K562 (cell line): ENCODE measurements around the gene C1QL3. TPM values are rescaled to one million over a fixed set of nuclear protein-coding genes. Genes with fewer than 3 reads are reported as not detected.

Experiments used
- ATAC-seq: fragments of 200-7000 bp; cut with Tn5 transposase; 3 replicates; pipeline ENCODE4 v1.9.1; 2020; ENCODE audit warnings: moderate library complexity
- BruUV-seq: library from RNA; stranded (reverse); fragments of 400-500 nt; replicated peaks from 2 replicates; lab custom pipeline; 2021; lab: Mats Ljungman, UMichigan
- CTCF ChIA-PET: fragments of 300-600 bp; formaldehyde crosslinking; extraction: SDS; loops from one replicate; lab custom pipeline; 2021; ENCODE audit warnings: low intra/inter-chr PET ratio; lab: Yijun Ruan, JAX
- POLR2A ChIA-PET: fragments of 300-600, 350-650 bp; sonication (Branson Sonifier 250); formaldehyde crosslinking; extraction: SDS; loops from one replicate; lab custom pipeline; 2021; ENCODE audit warnings: antibody characterized with exemption, inconsistent platforms; lab: Yijun Ruan, JAX
- DNase-seq, 4 experiments: peaks; one replicate each; pipeline versions ENCODE4 v3.0.0 to v3.0.0-alpha.2; 2011 to 2018; ENCODE audit warnings: low spot score in 3 of 4, mixed read lengths in 3 of 4; ENCODE audit errors: extremely low read depth in 1 of 4
- FAIRE-seq: peaks from 2 replicates; lab custom pipeline; 2011; peaks lifted over from hg19 to GRCh38; lab: Jason Lieb, UNC
- H2AFZ ChIP-seq: 2 replicates; pipeline ENCODE4 v1.6.0; 2011; ENCODE audit warnings: low read depth, low read length, control low read depth, inconsistent platforms
- H3K27ac ChIP-seq: fragments of 200-600 bp; 3 replicates; pipeline ENCODE4 v1.8.0; 2011; ENCODE audit warnings: low read depth, mild to moderate bottlenecking, control low read depth, inconsistent platforms, low read length, moderate library complexity, mixed read lengths; ENCODE audit errors: extremely low read depth
- H3K27me3 ChIP-seq, 2 experiments: fragments of 300-600 bp in 1 of 2; 2 replicates in 1 of 2; 3 replicates in 1 of 2; pipeline versions ENCODE4 v1.6.0 to v1.8.0; 2011; ENCODE audit warnings: inconsistent platforms in 2 of 2, low read length in 2 of 2, mild to moderate bottlenecking in 1 of 2, mixed read lengths in 1 of 2, moderate library complexity in 1 of 2; ENCODE audit not compliant: control insufficient read depth in 2 of 2, insufficient read depth in 2 of 2
- H3K36me3 ChIP-seq: fragments of 300-600 bp; 3 replicates; pipeline ENCODE4 v1.8.0; 2011; ENCODE audit warnings: mild to moderate bottlenecking, low read length, inconsistent platforms; ENCODE audit not compliant: control insufficient read depth, insufficient read depth
- H3K4me1 ChIP-seq, 2 experiments: fragments of 200-600 bp in 1 of 2; replicated peaks in 1 of 2; 2 replicates in 1 of 2; 3 replicates in 1 of 2; pipeline versions ENCODE4 v1.5.1 to v1.8.0; 2011; ENCODE audit warnings: inconsistent platforms in 2 of 2, low read length in 2 of 2, mild to moderate bottlenecking in 1 of 2, mixed read lengths in 1 of 2, moderate library complexity in 1 of 2; ENCODE audit not compliant: control insufficient read depth in 2 of 2, insufficient read depth in 2 of 2
- H3K4me2 ChIP-seq: 2 replicates; pipeline ENCODE4 v1.6.1; 2011; ENCODE audit warnings: low read length, control low read depth, inconsistent platforms, mixed read lengths; ENCODE audit not compliant: insufficient read depth
- H3K4me3 ChIP-seq: fragments of 200-600 bp; sonication (generic), shearing (Covaris generic); 2 replicates; pipeline ENCODE4 v1.5.1; 2016; ENCODE audit warnings: control low read depth, inconsistent platforms
- H3K79me2 ChIP-seq: fragments of 200-600 bp; 3 replicates; pipeline ENCODE4 v1.8.0; 2011; ENCODE audit warnings: low read length, inconsistent platforms; ENCODE audit not compliant: control insufficient read depth, insufficient read depth
- H3K9ac ChIP-seq, 2 experiments: 2 replicates each; pipeline versions ENCODE4 v1.6.0 to v1.6.1; 2011; ENCODE audit warnings: low read depth in 2 of 2, low read length in 2 of 2, control low read depth in 1 of 2, inconsistent platforms in 1 of 2, mild to moderate bottlenecking in 1 of 2, mixed read lengths in 1 of 2; ENCODE audit not compliant: insufficient read depth in 1 of 2
- H3K9me1 ChIP-seq: one replicate; pipeline ENCODE4 v1.6.0; 2011; ENCODE audit warnings: inconsistent platforms, mild to moderate bottlenecking, low read length, moderate library complexity; ENCODE audit not compliant: control insufficient read depth, insufficient read depth
- H3K9me3 ChIP-seq: replicated peaks from 2 replicates; pipeline ENCODE4 v1.5.1; 2011; ENCODE audit warnings: low read depth, low read length, inconsistent platforms; ENCODE audit not compliant: control insufficient read depth, insufficient read depth
- H4K20me1 ChIP-seq: replicated peaks from 2 replicates; pipeline ENCODE4 v1.6.1; 2011; ENCODE audit warnings: low read length, inconsistent platforms, mixed read lengths; ENCODE audit not compliant: control insufficient read depth, insufficient read depth
- ADNP ChIP-seq: fragments of 200-800 bp; sonication (Bioruptor generic); IDR thresholded peaks from 2 replicates; pipeline ENCODE4 v1.6.1; 2016; ENCODE audit warnings: missing genetic modification characterization, missing compliant biosample characterization
- FUS ChIP-seq: fragments of 200-400 bp; formaldehyde crosslinking; optimal IDR thresholded peaks from 2 replicates; pipeline ENCODE3; 2017; ENCODE audit warnings: low read depth, low read length
- HMG20B ChIP-seq: fragments of 250-450 bp; sonication (Bioruptor Pico); IDR thresholded peaks from 2 replicates; pipeline ENCODE4 v1.5.0; 2021; ENCODE audit warnings: mild to moderate bottlenecking
- KLF6 ChIP-seq: fragments of 250-450 bp; sonication (Bioruptor Pico); IDR thresholded peaks from 2 replicates; pipeline ENCODE4 v1.4.0; 2020; ENCODE audit warnings: mild to moderate bottlenecking, moderate library complexity, borderline replicate concordance
- MYC ChIP-seq, 2 experiments: fragments of 250-450 bp in 1 of 2; sonication (Bioruptor Pico) in 1 of 2; IDR thresholded peaks; 2 replicates each; pipeline versions ENCODE4 v1.5.1 to v1.6.1; 2012 to 2021; ENCODE audit warnings: low read depth in 2 of 2, borderline replicate concordance in 1 of 2, improper control_type of control experiment in 1 of 2, low read length in 1 of 2, mild to moderate bottlenecking in 1 of 2, moderate library complexity in 1 of 2
- NR2F6 ChIP-seq: fragments of 450-650 bp; formaldehyde crosslinking; IDR thresholded peaks from 2 replicates; pipeline ENCODE4 v1.4.0; 2020; ENCODE audit warnings: mild to moderate bottlenecking
- TCF7L2 ChIP-seq: fragments of 150-350 bp; IDR thresholded peaks from 2 replicates; pipeline ENCODE4 v1.6.1; 2016; ENCODE audit warnings: low read depth, mild to moderate bottlenecking, low read length, moderate library complexity
- ZBTB12 ChIP-seq: fragments of 250-450 bp; sonication (Bioruptor Pico); IDR thresholded peaks from 2 replicates; pipeline ENCODE4 v1.4.0; 2020
- ZBTB5 ChIP-seq: fragments of 450-650 bp; IDR thresholded peaks from 2 replicates; pipeline ENCODE4 v1.6.1; 2017; ENCODE audit warnings: antibody characterized with exemption
- ZNF146 ChIP-seq: IDR thresholded peaks from one replicate; pipeline ENCODE4 v1.6.1; 2018; ENCODE audit warnings: missing compliant biosample characterization; ENCODE audit not compliant: unreplicated experiment
- ZNF274 ChIP-seq: IDR thresholded peaks from 2 replicates; pipeline ENCODE4 v1.6.1; 2011; ENCODE audit warnings: low read depth, mild to moderate bottlenecking, low read length, moderate library complexity, borderline replicate concordance
- ZNF740 ChIP-seq, 3 experiments: fragments of 200-800 bp in 1 of 3; sonication (Bioruptor generic) in 1 of 3; sonication (generic) in 1 of 3; formaldehyde crosslinking in 1 of 3; IDR thresholded peaks; 2 replicates each; pipeline versions ENCODE4 v1.6.1 to v1.8.0; 2016 to 2022; ENCODE audit warnings: mild to moderate bottlenecking in 2 of 3, missing compliant biosample characterization in 2 of 3, missing genetic modification characterization in 2 of 3, missing genetic modification reagents in 1 of 3
- ZNF766 ChIP-seq: fragments of 200-800 bp; sonication (Bioruptor generic); conservative IDR thresholded peaks from 2 replicates; pipeline ENCODE4 v1.6.1; 2016; ENCODE audit warnings: missing genetic modification characterization, missing compliant biosample characterization
- WGBS: fragments of 100-300 bp; shearing (Covaris generic); methylation state at CpG from one replicate; pipeline ENCODE4 v1.1.6; 2016; ENCODE audit warnings: low coverage, mixed read lengths; ENCODE audit not compliant: insufficient coverage; ENCODE audit errors: missing lambda C conversion rate; 5-methylcytosine and 5-hydroxymethylcytosine counted together
- in situ Hi-C: fragments of 300-500 bp; cut with MboI; formaldehyde crosslinking; loops from 4 replicates; pipeline ENCODE4 v1.15.0; 2018; ENCODE audit warnings: inconsistent platforms, mixed read lengths
- intact Hi-C: fragments of 100-400 bp; cut with micrococcal nuclease; formaldehyde crosslinking; loops from 2 replicates; pipeline ENCODE4 v1.14.2; 2022
- polyA plus RNA-seq, 8 experiments: library from polyadenylated mRNA; depleted of rRNA in 4 of 8; stranded (reverse) in 5 of 8; unstranded in 3 of 8; fragments of >200 nt; fragmentation: Nextera tagmentation in 2 of 8; fragmentation: Illumina TruSeq in 1 of 8; extraction: Ambion mirVana in 2 of 8; extraction: Trizol in 1 of 8; gene quantifications; 2 replicates each; pipeline versions ENCODE4 v1.2.1 to v1.2.3, GENCODE V29; 2011 to 2014; ENCODE audit warnings: inconsistent platforms in 1 of 8, missing spikeins in 1 of 8
- total RNA-seq, 7 experiments: library from RNA; depleted of rRNA in 6 of 7; stranded (reverse); fragments of >200 nt in 6 of 7; fragmentation: Illumina TruSeq in 2 of 7; extraction: Trizol in 2 of 7; gene quantifications; 2 replicates each; pipeline versions ENCODE4 v1.2.1 to v1.2.3, GENCODE V29; 2011 to 2021; ENCODE audit warnings: low replicate concordance in 1 of 7

Gene C1QL3
- total and polyA plus RNA-seq, 9 of the 15 experiments (the other 6 are each of a cell fraction or from before 2014, with no cell fraction given) = 0.28 to 0.37 TPM; not detected in 7

GRCh38 chr10:16481052-16481728 lies 40.5 kb downstream of the C1QL3 start:
- in situ Hi-C loops (no loop called here), intact Hi-C loops (no loop called here)
- DNase-seq (no peak), FAIRE-seq (no peak), ATAC-seq (no peak)
- H3K27ac ChIP-seq = no peak overlapping the region
- ChIA-PET POLR2A (no interaction called here), CTCF (no interaction called here)
- no peaks in the 10 kb centered on the region for H3K9me3 ChIP-seq
- H3K4me3 ChIP-seq = no peak overlapping the region
- 52% methylated on average over 5 of the region's 5 CpGs for WGBS
- H3K9ac ChIP-seq = no peak overlapping the region
- no peaks in the 10 kb centered on the region for H3K79me2 ChIP-seq
- no peaks in the 10 kb centered on the region for H3K27me3 ChIP-seq
- H3K9me1 ChIP-seq = no peaks in the 10 kb centered on the region
- no peaks in the 10 kb centered on the region for H4K20me1 ChIP-seq
- peaks cover 8% of the 10 kb centered on the region; the same call in 2 of the 3 replicates for H3K36me3 ChIP-seq
- no peak overlapping the region for H2AFZ ChIP-seq
- no peak for TF ChIP-seq TCF7L2
- no peak for TF ChIP-seq ZBTB12 (CRISPR knock-in tag)
- no peak for TF ChIP-seq FUS
- TF ChIP-seq ZNF274 = no peak
- no peak for TF ChIP-seq HMG20B
- TF ChIP-seq ZNF740 (CRISPR knock-in tag; IDR thresholded peaks at IDR 0.05) = no peak
- TF ChIP-seq ZNF740 (tag; IDR thresholded peaks at IDR 0.05) = no peak
- no peak for TF ChIP-seq ZBTB5
- TF ChIP-seq NR2F6 (CRISPR knock-in tag) = no peak
- TF ChIP-seq ADNP (tag) = no peak
- TF ChIP-seq MYC (IDR thresholded peaks at IDR 0.05; ENCODE audit: low read depth, low read length) = no peak
- no peak for TF ChIP-seq MYC (CRISPR knock-in tag; IDR thresholded peaks at IDR 0.05; ENCODE audit: borderline replicate concordance, low read depth)
- no peak for TF ChIP-seq ZNF766 (CRISPR knock-in tag)
- no peak for TF ChIP-seq KLF6 (CRISPR knock-in tag)
- no peak for TF ChIP-seq ZNF146 (CRISPR knock-in tag)
- BruUV-seq = no TSS peak
- H3K4me1 ChIP-seq = peaks cover 0 to 6% of the 10 kb centered on the region in 2 experiments; a peak in 1 of 5 replicates
- no peak overlapping the region for H3K4me2 ChIP-seq
